T-helper 2 cell treated with Interferon-gamma antibody and Interleukin-4, amounts not matched to agents 100 ng/mL and 5 ng/mL, for 36 hours (primary cell): ENCODE results near the gene TFAM. TPM values are rescaled to one million over a fixed set of nuclear protein-coding genes. Genes with fewer than 3 reads are reported as not detected.
"Not testable (repeated sequence)": the region's sequence is repeated elsewhere in the genome, so short reads cannot be mapped to it uniquely, and the experiment has no call there.

Experiments
- intact Hi-C: fragments of 100-400 bp; cut with micrococcal nuclease; formaldehyde crosslinking; loops from one replicate; pipeline ENCODE4 v1.15.1; 2023
- total RNA-seq: library from RNA; stranded (reverse); gene quantifications from 2 replicates; pipeline ENCODE4 v1.2.3, GENCODE V29; 2022

TFAM gene
- total RNA-seq, 1 donor from 2014 or later, result 67.0 TPM

DNA sequence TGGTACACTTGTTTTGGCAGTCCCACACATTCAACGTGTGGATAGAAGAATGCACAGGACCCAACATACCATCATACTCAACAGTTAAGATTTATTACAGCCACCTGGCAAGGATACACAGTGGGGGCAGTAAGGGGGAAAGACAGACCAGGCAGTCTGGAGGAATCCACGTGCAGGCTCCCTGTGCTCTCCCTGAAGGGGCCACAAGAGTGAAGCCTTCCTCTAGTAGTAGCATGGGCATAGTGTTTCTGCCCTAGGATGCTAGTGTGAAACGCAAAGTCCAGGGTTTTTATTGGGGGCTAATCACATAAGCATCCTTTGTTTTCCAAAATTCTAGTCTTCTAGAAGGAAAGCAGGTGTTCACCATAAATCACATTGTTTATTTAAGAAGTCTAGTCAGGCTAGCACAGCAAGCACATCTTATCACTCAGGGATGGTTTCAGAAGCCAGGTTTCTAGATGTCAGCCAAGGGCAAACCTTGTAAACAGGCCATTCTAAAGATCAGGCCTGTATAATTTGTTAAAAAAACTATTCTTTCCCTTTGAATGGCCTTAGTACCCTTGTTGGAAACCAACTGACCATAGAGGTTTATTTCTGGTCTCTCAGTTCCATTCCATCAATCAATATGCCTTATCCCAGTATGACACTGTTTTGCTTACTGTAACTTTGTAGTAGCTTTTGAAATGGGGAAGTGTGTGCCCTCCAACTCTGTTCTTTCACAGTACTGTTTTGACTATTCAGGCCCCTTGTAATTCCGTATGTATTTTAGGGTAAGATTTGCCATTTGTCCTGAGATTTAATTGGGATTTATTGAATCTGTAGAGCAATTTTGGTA lies 12.4 kb upstream of the TFAM start:
- intact Hi-C loops, result no loop called here

DNA sequence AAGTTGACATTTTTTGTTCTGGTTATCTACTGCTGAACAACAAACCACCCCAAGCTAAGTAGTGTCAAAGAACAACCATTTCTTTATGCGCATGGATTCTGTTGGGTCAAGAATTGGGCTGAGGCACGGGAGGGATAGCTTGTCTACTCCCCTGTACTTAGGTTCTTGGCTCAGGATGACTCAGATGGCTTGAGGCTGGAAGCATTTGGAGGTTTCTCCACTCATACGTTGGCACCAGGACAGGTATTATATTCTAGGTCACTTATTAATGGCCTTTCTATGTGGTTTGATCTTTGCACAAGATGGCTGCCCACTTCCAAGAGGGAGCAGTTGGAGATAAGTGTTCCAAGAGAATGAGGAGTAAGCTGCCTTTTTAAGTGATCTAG lies 11.8 kb upstream of the TFAM start:
- intact Hi-C loops, result no loop called here

DNA sequence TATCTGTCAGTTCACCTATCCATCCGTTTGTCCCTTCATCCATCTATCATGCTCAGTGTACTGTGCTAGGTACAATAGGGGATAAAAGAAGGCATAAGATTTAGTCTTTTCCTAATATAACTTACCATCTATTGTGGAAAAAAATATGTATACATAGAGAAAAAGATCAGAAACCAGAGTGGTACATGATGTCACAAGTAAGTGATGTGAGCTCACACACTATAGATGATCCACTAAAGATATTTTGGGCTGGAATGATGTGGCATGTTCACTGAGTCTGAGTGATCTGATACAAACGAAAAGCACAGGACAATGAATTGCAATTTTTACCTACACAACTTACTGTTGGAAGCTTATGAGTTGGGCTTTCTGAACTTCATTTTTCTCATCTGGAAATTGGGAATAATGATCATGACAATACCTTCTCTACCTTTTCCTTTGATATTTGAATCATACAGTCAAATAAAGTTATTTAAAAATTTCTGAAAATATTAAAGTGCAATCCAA lies 2.7 kb upstream of the TFAM start:
- intact Hi-C loops, result loop anchor here (5.0 kb wide), 1 partner anchor 205 kb away; no protein-coding TSS in a partner anchor

DNA sequence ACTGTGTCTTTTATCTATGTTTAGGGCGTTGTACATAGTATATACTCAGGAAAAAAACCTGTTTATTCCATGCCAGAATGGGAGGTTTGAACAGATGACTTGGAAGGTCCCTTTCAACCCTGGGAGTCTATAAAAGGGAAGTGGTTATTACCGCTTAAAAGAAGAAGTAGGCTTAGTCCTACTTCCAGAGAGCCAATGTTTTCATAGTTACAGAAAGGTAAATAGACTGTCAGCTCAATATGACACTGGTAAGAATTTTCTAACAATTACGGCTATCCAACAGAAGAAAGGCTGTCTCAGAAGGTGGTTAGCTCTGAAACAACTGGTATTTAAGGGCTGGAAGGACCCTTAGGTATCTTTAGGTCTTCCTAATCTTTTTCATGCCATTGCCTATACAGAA lies 1.1 kb upstream of the TFAM start:
- intact Hi-C loops, result loop anchor here (1.0 to 5.0 kb wide), 3 partner anchors 102 to 1523 kb away; partner anchors contain the start of gene CCDC6

DNA sequence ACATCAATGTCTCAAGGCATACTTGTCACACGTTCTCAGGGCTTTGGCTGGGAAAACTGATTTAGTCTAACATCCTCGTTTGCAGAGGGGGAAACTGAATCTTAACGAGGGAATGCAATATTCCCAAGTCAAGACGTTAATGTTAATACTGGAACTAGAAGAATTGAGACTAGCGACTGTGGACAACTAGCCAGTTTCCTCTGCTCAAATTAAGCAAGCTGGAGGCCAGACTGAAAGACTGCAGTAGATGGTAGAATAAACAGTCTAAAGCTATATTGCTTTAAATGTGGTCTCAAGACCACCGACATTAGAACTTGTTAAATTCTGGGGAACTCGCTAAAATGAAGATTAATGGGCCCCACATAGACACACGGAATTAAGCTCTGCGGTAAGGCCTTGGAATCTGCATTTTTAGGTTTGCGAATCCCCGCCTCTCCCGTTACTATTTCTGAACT lies 639 bp upstream of the TFAM start:
- intact Hi-C loops, result loop anchor here (1.0 to 5.0 kb wide), 3 partner anchors 102 to 1522 kb away; partner anchors contain the start of gene CCDC6

DNA sequence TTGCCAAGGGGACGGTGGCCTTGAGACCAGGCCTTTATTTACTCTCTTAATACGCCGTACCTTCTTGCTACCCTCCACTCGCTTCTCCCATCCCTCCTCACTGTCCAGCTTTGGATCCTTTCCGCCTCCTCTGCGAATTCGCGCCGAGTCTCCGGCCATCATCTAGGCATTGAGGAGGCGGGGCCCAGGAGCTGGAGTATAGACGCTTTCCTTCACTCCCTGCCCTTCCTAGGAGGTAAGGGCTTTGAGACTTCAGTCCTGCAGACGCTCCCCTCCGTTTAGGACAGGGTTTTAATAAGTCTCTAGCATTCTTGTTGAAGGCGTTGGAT lies 538 bp downstream of the TFAM start:
- intact Hi-C loops, result loop anchor here (1.0 to 2.0 kb wide), 4 partner anchors 51 to 1521 kb away; partner anchors contain the start of genes CCDC6 and CISD1

DNA sequence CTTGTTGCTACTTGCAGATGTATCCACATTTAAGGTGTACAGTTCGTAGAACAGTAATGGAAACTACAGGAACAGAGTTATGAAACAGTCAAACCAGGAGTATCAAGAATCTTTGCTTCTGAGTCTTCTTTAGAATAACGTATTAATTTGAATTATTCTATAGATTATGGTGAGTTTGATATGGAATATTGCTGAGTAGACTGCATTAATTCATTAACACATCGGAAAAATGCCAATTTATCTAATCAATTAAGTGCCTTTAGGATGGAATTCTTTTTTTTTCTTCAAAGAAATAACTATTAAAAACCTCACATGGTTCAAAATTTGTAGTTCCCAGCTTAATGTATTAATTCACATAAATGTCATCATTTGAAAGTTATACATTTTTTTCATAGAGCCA lies 3.8 kb downstream of the TFAM start:
- intact Hi-C loops, result no loop called here

DNA sequence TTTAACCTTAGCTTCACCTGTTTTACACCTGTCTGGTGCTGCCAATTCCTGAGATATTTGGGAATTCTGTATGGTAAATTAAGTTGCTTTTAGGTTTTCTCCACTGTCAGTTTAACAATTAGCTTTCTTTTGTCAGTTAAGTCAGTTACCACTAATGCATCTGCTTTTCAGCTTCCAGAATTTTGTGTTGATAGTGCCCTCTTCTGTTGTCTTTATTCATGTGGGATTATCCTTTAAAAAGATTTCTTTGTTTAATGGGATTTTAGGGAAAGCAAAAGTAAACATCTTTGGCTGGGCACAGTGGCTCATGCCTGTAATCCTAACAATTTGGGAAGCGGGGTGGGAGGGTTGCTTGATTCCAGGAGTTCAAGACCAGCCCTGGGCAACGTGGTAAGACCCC lies 8.1 kb downstream of the TFAM start:
- intact Hi-C loops, result no loop called here

DNA sequence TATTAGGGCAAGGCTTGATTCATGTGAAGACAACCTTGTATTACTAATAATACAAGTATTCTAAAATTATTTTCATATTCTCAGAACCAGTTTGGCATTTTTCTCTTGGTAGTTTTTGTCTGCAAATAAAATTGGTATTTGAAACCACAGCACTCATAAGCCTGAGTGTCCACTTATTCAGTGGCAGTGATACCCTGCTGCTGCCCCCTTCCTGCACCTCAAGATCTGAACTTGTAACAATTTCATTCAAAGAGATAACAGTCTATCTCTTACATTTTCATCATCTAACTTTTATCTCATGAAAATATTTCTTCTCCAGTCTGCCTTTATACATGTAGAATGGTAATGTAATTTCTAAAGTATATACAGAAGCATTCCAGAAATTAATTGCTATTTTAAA lies 9.3 kb downstream of the TFAM start:
- intact Hi-C loops, result no loop called here

DNA sequence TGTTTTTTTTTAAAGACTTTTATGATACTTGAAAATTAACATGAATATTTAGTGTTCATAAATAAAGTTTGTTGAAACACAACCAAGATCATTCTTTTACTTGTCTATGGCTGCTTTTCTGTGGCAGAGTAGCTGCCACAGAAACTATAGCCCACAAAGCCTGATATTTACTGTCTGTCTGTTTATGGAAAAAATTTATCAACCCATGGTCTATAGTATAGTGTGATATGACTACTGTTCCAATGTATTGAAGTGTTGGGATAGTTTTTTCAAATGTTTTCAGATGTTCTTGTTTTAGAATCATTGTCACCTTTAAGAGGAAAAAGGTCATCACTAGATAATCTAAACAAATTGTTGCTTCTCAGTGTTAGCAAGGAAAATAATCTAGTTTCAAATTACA lies 10.8 kb downstream of the TFAM start:
- intact Hi-C loops, result no loop called here

DNA sequence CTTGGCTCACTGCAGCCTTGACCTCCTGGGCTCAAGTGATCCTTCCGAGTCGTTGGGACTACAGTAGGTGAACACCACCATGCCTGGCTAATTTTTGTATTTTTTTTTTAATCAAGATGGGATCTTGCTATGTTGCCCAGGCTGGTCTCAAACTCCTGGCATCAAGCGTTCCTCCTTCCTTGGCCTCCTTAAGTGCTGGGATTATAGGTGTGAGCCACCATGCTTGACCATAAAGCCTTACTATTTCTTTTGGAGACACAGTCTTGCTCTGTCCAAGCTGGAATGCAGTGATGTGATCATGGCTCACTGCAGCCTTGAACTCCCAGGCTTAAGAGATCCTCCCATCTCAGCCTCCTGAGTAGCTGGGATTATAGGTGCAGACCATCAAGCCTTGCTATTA lies 12.6 kb downstream of the TFAM start:
- intact Hi-C loops, result no loop called here

DNA sequence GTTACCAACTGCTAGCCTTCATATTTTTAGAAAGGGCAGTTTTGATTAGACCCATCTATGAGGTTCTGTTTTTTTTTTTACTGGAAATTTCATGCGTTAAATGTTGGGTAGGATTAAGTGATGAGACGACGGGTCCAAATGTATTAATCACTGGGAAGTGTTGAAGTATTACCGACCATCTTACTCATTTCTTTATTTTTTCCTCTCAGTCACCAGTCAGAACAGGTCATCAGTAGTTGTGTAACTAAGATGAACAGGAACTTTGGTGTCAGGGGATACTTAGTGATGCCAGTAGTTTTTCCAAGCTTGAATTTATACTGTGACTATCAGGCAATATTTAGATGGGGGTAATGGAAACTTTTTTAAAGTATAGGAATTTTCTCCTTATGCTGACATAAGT lies 14.2 kb downstream of the TFAM start:
- intact Hi-C loops, result no loop called here

DNA sequence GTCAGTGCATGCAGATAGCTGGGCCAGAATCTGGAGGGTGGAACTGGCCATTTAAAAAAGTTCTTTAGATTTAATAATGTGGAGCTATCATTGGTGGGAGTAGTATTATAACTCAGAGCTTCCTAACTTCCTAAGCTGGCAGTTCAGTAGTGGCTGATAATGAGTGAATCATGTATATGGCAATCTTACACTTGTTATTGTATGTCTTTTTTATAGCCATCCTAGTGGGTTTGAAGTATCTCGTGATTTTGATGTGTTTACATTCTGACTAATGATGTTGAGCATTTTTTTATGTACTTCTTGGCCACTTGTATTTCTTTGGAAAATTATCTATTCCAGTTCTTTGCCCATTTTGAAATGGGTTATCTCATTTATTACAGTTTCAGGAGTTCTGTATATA lies 15.4 kb downstream of the TFAM start:
- intact Hi-C loops, result no loop called here

DNA sequence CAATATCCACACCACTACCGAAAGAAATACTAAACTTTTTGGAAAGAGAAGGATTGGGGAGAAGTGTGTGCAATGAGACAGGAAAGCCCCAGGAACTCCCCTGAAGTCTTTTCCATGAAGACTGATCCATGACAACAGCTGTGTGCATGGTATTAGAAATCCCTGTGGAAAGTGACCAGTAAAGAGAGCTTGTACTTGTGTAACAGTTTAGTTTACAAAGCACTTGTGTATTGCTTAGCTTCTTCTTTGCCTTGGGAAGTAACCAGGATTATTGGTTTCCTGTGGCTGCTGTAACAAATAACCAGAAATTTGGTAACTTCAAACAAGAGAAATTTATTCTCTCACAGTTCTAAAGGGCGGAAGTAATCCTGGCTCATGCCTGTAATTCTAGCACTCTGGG lies 18.8 kb downstream of the TFAM start:
- intact Hi-C loops, result no loop called here

DNA sequence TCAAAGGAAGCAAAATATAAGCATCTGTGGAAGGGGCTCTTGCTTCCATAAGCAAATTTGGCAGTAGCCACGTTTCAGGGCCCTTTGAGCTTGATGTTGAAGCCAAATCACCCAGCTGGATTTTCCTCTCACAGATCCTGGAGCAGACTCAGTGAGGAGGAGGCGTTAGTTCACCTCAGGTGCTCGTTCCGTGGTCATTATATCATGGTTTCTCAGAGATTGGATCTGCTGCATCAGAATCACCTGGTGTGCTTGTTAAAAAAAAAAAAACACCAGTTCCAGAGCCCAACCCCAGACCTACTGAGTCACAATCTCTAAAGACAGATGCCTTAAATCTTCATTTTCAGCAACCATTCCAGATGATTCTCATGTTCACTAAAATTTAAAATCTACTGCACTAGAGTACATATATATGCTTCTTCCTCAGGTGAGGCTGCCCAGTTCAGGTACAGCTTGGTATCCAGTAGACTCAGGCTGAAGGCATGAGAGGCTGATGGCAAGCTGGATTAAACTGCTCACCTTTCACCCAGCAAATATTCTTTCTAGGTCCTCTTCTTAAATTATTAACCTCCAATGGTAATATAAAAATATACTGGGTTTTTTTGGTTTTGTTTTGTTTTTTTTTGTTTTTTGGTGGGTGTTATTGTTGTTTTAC lies 24.9 kb downstream of the TFAM start:
- intact Hi-C loops, result no loop called here

DNA sequence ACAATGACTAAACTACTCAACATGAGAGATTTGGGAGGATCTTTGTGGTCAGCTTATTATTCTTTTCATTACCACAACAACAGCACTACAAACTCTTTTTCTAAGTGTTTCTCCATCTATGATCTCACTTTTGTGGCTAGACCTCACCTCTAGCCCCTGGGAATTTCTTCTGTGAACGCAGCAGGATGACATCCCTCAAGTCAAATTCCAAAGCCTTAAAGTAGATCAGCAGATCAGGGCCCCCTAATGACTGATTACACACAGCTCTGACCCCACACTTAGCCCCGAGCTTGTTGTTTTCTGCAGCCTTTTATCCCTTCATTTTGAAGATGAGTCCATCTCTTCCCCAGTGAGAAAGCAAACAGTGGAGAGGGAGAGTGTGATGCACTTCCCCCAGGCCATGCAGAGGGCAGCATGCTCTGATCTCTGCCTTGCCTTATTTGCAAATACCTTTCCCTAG lies 27.3 kb downstream of the TFAM start:
- intact Hi-C loops, result no loop called here

DNA sequence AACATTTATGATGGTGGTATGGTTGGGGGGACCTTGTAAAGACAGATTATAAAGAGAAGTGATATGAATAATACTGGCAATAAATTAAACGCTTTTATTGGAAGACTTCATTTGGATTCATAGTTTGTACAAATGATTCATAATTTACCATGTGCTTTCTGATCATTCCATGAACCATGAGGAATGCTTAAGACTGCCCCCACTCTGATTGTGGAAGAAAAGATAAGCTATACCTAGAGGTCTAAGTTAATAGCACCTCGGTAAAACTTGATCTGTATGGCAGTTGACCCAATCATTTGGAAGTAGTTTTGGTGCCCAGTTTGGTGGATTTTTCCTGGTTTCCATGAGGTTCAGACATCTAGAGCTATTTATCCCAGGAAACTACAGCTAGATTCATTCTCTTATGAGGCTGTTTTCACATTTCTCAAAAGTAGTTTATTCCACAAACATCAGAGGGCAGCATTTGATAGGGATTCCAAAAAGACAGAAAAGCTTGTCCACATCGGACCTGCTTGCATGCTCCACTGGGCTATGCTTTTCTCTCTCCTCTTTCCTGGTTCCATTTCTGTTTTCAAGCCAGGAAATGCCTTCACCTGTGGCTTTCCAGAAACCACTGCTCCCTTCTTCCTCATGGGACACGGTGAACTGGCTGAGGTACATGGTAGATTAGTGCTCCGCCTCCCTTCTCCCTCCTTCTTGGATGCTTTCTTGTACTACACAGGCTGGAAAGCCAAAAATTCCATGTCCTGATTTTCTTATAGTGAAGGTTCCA lies 29.2 kb downstream of the TFAM start:
- intact Hi-C loops, result no loop called here

DNA sequence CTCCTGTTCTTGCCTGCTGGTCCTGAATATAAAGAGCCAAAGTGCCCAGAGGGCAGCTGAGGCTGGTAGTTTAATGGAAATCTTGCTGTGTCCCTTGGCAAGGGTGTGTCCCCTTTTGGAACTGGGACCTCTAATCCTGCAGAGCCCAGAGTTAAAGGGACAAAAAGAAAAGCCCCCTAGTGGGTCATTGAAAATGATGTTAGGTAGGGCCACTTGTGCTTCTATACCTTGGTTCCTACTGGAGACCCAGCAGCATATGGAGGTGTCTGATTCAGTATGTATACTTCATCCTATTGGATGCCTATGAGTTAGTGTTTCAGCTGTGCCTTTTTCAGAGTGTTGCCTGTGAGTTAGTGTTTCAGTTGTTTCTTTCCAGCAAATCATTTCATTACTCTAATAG lies 30.5 kb downstream of the TFAM start:
- intact Hi-C loops, result no loop called here

DNA sequence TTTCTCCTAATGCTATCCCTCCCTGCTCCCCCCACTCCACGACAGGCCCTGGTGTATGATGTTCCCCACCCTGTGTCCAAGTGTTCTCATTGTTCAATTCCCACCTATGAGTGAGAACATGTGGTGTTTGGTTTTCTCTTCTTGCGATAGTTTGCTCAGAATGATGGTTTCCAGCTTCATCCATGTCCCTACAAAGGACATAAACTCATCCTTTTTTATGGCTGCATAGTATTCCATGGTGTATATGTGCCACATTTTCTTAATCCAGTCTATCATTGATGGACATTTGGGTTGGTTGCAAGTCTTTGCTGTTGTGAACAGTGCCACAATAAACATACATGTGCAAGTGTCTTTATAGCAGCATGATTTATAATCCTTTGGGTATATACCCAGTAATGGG lies 32.7 kb downstream of the TFAM start:
- intact Hi-C loops, result not testable (repeated sequence)

DNA sequence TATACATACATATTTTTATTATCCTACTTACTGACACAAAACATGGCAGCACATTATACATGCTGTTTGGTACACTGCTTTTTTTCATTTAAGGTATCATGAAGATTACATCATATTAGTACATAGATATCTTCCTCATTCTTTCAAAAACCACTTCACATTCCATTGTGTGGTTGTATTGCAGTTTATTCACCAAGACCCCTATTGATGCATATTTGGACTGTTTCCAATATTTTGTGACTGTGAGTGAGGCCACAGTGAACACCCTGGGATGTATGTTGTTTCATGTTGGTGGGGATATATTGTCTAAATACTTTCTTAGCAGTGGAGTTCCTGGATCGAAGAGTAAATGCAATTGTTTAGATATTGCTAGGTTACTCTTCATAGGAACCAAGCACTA lies 39.0 kb downstream of the TFAM start:
- intact Hi-C loops, result no loop called here

DNA sequence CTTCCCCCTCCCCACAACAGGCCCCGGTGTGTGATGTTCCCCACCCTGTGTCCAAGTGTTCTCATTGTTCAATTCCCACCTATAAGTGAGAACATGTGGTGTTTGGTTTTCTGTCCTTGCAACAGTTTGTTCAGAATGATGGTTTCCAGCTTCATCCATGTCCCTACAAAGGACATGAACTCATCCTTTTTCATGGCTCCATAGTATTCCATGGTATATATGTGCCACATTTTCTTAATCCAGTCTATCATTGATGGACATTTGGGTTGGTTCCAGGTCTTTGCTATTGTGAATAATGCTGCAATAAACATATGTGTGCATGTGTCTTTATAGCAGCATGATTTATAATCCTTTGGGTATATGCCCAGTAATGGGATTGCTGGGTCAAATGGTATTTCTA lies 43.2 kb downstream of the TFAM start:
- intact Hi-C loops, result not testable (repeated sequence)

DNA sequence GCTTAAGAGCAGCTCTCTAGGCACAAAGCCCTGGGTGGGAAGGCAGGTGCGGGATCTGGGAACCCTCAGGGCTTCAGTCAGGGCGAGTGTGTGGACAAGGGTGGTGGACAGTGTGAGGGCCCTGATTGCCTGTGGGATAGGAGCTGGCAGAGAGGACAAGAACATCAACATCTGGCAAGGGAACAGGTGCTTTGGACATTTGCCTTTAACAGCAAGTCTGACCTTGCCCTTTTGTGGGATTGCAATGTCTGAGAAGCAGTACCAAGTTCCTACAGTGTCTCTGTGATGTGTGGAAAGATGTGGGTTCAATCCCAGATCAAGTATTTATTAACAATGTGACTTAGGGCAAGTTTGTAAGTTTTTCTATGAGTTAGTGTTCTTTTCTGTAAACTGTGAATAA lies 46.7 kb downstream of the TFAM start:
- intact Hi-C loops, result no loop called here
